Neural cell (in vitro differentiated cells): ENCODE measurements around the gene CRLF2. TPM values are rescaled to one million over a fixed set of nuclear protein-coding genes. Genes with fewer than 3 reads are reported as not detected.
"Not testable (repeated sequence)": the region's sequence is repeated elsewhere in the genome, so short reads cannot be mapped to it uniquely, and the experiment has no call there.

ENCODE experiments used
- H2AFZ ChIP-seq: fragments of 200-600, 300-800 bp; sonication (generic), shearing (Covaris generic); 2 replicates; pipeline ENCODE4 v1.6.0; 2014; ENCODE audit warnings: low read depth, mild to moderate bottlenecking, antibody characterized with exemption, low read length, moderate library complexity
- H3F3A ChIP-seq: fragments of 200-600 bp; shearing (Covaris generic); 2 replicates; pipeline ENCODE4 v1.6.1; 2016; ENCODE audit warnings: mild to moderate bottlenecking, moderate library complexity, mixed read lengths, antibody characterized with exemption, low read length; ENCODE audit not compliant: insufficient read depth, poor library complexity, severe bottlenecking
- H3K27ac ChIP-seq: fragments of 200-600, 300-800 bp; sonication (generic), shearing (Covaris generic); 2 replicates; pipeline ENCODE4 v1.5.1; 2014; ENCODE audit warnings: mild to moderate bottlenecking, low read length, moderate library complexity
- H3K27me3 ChIP-seq: fragments of 300-800, 200-600 bp; sonication (generic), shearing (Covaris generic); 2 replicates; pipeline ENCODE4 v1.6.0; 2014; ENCODE audit warnings: mild to moderate bottlenecking, low read depth, low read length, moderate library complexity; ENCODE audit not compliant: insufficient read depth
- H3K36me3 ChIP-seq: fragments of 300-800, 200-600 bp; sonication (generic), shearing (Covaris generic); 2 replicates; pipeline ENCODE4 v1.5.1; 2014; ENCODE audit warnings: mild to moderate bottlenecking, antibody characterized with exemption, low read length, moderate library complexity; ENCODE audit not compliant: insufficient read depth
- H3K4me2 ChIP-seq: fragments of 300-800, 200-600 bp; sonication (generic), shearing (Covaris generic); 2 replicates; pipeline ENCODE4 v1.6.0; 2014; ENCODE audit warnings: mild to moderate bottlenecking, low read length
- H3K4me3 ChIP-seq: fragments of 300-800, 200-600 bp; sonication (generic), shearing (Covaris generic); 2 replicates; pipeline ENCODE4 v1.5.1; 2014; ENCODE audit warnings: mild to moderate bottlenecking, low read length, moderate library complexity
- H3K79me2 ChIP-seq: fragments of 200-600 bp; shearing (Covaris generic); replicated peaks from 2 replicates; pipeline ENCODE4 v1.6.0; 2014; ENCODE audit warnings: mild to moderate bottlenecking, low read length, moderate library complexity; ENCODE audit not compliant: insufficient read depth
- H3K9ac ChIP-seq: fragments of 300-800, 200-600 bp; sonication (generic), shearing (Covaris generic); 2 replicates; pipeline ENCODE4 v1.6.1; 2016; ENCODE audit warnings: mild to moderate bottlenecking, low read length, mixed read lengths
- H3K9me2 ChIP-seq: fragments of 200-600 bp; shearing (Covaris generic); 2 replicates; pipeline ENCODE4 v1.6.1; 2016; ENCODE audit warnings: mild to moderate bottlenecking, low read length, mixed read lengths; ENCODE audit not compliant: insufficient read depth
- H3K9me3 ChIP-seq: fragments of 200-600, 300-800 bp; sonication (generic), shearing (Covaris generic); 2 replicates; pipeline ENCODE4 v1.6.1; 2016; ENCODE audit warnings: mild to moderate bottlenecking, mixed run types, low read length, moderate library complexity, mixed read lengths
- H4K20me1 ChIP-seq: fragments of 200-600 bp; shearing (Covaris generic); 2 replicates; pipeline ENCODE4 v1.6.1; 2016; ENCODE audit warnings: mild to moderate bottlenecking, mixed run types; ENCODE audit not compliant: insufficient read depth
- EP300 ChIP-seq: fragments of 450-650 bp; conservative IDR thresholded peaks from 2 replicates; pipeline ENCODE4 v1.6.1; 2014; ENCODE audit warnings: antibody characterized with exemption, mild to moderate bottlenecking, moderate library complexity; ENCODE audit not compliant: poor library complexity, severe bottlenecking
- EZH2 ChIP-seq: fragments of 200-600, 300-800 bp; shearing (Covaris generic), sonication (generic); IDR thresholded peaks from 2 replicates; pipeline ENCODE4 v1.6.1; 2014; ENCODE audit warnings: antibody characterized with exemption, low read length, borderline replicate concordance, mild to moderate bottlenecking; ENCODE audit not compliant: insufficient read depth, poor library complexity, severe bottlenecking
- MXI1 ChIP-seq: fragments of 450-650 bp; conservative IDR thresholded peaks from 2 replicates; pipeline ENCODE4 v1.6.1; 2014; ENCODE audit warnings: antibody characterized with exemption, mild to moderate bottlenecking; ENCODE audit not compliant: poor library complexity, severe bottlenecking
- POLR2AphosphoS5 ChIP-seq: IDR thresholded peaks from 2 replicates; pipeline ENCODE4 v1.6.1; 2012
- RAD21 ChIP-seq: fragments of 450-650 bp; conservative IDR thresholded peaks from 2 replicates; pipeline ENCODE4 v1.6.1; 2014; ENCODE audit warnings: antibody characterized with exemption, mild to moderate bottlenecking, moderate library complexity
- SMC3 ChIP-seq: fragments of 450-650 bp; conservative IDR thresholded peaks from 2 replicates; pipeline ENCODE4 v1.6.1; 2014; ENCODE audit warnings: antibody characterized with exemption, mild to moderate bottlenecking, moderate library complexity; ENCODE audit not compliant: poor library complexity
- TAF1 ChIP-seq: IDR thresholded peaks from 2 replicates; pipeline ENCODE4 v1.6.1; 2012; ENCODE audit warnings: low read depth
- polyA plus RNA-seq: library from polyadenylated mRNA; depleted of rRNA; stranded (reverse); fragments of >200 nt; gene quantifications from 2 replicates; pipeline ENCODE4 v1.2.3, GENCODE V29; 2014
- TF ChIP-seq, protein P1 (sequence below): fragments of 450-650 bp; IDR thresholded peaks from 2 replicates; pipeline ENCODE4 v1.5.1; 2014; ENCODE audit warnings: antibody characterized with exemption, mild to moderate bottlenecking, moderate library complexity; ENCODE audit not compliant: poor library complexity, severe bottlenecking
- TF ChIP-seq, protein P2 (sequence below): IDR thresholded peaks from 2 replicates; pipeline ENCODE4 v1.6.1; 2012; ENCODE audit warnings: borderline replicate concordance

Gene CRLF2
- polyA plus RNA-seq, 1 donor from 2014 or later = not detected

DNA sequence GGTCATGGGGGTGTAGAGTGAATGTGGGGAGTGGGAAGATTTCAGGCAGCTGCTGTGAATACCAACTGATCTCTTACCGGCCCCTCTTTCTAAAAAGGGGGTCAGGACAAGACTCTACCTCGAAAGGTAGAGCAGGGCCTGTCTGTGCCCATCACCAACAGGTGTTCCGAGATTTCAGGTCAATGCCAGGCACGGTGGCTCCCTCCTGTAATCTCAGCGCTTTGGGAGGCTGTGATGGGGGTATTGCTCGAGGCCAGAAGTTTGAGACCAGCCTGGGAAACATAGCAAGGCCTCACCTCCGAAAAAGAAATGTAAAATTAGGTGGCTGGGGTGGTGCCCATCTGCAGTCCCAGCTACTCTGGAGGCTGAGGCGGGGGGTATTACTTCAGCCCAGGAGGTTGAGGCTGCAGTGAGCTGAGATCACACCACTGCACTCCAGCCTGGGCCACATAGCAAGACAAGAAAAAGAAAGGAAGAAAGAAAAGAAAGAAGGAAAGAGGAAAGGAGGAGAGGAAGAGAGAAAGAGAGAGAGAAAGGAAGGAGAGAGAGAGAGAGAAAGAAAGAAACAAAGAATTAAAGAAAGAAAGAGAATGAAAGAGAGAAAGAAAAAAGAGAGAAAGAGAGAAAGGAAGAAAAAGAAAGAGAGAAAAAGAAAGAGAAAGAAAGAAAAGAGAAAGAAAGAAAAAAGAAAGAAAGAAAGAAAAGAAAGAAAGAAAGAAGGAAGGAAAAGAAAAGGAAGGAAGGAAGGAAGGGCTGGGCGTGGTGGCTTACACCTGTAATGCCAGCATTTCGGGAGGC, 50.1 kb downstream of the CRLF2 start:
- Histone ChIP-seq H3K9ac (no peak overlapping the region), H3K4me3 (no peak overlapping the region), H3K9me3 (no peaks in the 10 kb centered on the region), H3K36me3 (no peaks in the 10 kb centered on the region), H3F3A (no peaks in the 10 kb centered on the region), H3K27ac (no peak overlapping the region), H3K79me2 (no peaks in the 10 kb centered on the region), H2AFZ (no peak overlapping the region), H4K20me1 (no peaks in the 10 kb centered on the region), H3K27me3 (no peaks in the 10 kb centered on the region), H3K4me2 (no peak overlapping the region), H3K9me2 (no peaks in the 10 kb centered on the region)
- no peak for TF ChIP-seq MXI1
- TF ChIP-seq, protein P1, sequence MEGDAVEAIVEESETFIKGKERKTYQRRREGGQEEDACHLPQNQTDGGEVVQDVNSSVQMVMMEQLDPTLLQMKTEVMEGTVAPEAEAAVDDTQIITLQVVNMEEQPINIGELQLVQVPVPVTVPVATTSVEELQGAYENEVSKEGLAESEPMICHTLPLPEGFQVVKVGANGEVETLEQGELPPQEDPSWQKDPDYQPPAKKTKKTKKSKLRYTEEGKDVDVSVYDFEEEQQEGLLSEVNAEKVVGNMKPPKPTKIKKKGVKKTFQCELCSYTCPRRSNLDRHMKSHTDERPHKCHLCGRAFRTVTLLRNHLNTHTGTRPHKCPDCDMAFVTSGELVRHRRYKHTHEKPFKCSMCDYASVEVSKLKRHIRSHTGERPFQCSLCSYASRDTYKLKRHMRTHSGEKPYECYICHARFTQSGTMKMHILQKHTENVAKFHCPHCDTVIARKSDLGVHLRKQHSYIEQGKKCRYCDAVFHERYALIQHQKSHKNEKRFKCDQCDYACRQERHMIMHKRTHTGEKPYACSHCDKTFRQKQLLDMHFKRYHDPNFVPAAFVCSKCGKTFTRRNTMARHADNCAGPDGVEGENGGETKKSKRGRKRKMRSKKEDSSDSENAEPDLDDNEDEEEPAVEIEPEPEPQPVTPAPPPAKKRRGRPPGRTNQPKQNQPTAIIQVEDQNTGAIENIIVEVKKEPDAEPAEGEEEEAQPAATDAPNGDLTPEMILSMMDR = no peak
- no peak for TF ChIP-seq TAF1
- no peak for TF ChIP-seq EZH2
- TF ChIP-seq, protein P2, sequence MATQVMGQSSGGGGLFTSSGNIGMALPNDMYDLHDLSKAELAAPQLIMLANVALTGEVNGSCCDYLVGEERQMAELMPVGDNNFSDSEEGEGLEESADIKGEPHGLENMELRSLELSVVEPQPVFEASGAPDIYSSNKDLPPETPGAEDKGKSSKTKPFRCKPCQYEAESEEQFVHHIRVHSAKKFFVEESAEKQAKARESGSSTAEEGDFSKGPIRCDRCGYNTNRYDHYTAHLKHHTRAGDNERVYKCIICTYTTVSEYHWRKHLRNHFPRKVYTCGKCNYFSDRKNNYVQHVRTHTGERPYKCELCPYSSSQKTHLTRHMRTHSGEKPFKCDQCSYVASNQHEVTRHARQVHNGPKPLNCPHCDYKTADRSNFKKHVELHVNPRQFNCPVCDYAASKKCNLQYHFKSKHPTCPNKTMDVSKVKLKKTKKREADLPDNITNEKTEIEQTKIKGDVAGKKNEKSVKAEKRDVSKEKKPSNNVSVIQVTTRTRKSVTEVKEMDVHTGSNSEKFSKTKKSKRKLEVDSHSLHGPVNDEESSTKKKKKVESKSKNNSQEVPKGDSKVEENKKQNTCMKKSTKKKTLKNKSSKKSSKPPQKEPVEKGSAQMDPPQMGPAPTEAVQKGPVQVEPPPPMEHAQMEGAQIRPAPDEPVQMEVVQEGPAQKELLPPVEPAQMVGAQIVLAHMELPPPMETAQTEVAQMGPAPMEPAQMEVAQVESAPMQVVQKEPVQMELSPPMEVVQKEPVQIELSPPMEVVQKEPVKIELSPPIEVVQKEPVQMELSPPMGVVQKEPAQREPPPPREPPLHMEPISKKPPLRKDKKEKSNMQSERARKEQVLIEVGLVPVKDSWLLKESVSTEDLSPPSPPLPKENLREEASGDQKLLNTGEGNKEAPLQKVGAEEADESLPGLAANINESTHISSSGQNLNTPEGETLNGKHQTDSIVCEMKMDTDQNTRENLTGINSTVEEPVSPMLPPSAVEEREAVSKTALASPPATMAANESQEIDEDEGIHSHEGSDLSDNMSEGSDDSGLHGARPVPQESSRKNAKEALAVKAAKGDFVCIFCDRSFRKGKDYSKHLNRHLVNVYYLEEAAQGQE = no peak
- no peak for TF ChIP-seq POLR2AphosphoS5
- TF ChIP-seq SMC3 = no peak
- no peak for TF ChIP-seq EP300
- TF ChIP-seq RAD21 = no peak

DNA sequence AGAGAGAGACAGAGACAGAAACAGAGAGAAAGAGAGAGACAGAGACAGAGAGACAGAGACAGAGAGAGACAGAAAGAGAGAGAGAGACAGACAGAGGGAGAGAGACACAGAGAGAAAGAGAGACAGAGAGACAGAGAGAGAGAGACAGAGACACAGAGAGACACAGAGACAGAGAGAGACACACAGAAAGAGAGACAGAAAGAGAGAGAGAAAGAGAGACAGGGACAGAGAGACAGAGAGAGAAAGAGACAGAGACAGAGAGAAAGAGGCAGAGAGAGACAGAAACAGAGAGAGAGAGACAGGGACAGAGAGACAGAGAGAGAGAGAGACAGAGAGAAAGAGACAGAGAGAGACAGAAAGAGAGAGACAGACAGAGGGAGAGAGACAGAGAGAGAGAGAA, 52.9 kb downstream of the CRLF2 start:
- no peak overlapping the region for H3K4me2 ChIP-seq
- TF ChIP-seq EZH2 = no peak
- TF ChIP-seq, protein P1 = no peak
- TF ChIP-seq MXI1 = no peak
- no peak for TF ChIP-seq RAD21
- TF ChIP-seq TAF1 = no peak
- TF ChIP-seq, protein P2 = no peak
- no peaks in the 10 kb centered on the region for H3K9me3 ChIP-seq
- no peaks in the 10 kb centered on the region for H3K79me2 ChIP-seq
- no peak overlapping the region for H2AFZ ChIP-seq
- H3K4me3 ChIP-seq = no peak overlapping the region
- H3K9me2 ChIP-seq = no peaks in the 10 kb centered on the region
- no peak overlapping the region for H3K9ac ChIP-seq
- H3K27me3 ChIP-seq = no peaks in the 10 kb centered on the region
- H3K36me3 ChIP-seq = no peaks in the 10 kb centered on the region
- no peaks in the 10 kb centered on the region for H3F3A ChIP-seq
- no peaks in the 10 kb centered on the region for H4K20me1 ChIP-seq
- H3K27ac ChIP-seq = no peak overlapping the region

DNA sequence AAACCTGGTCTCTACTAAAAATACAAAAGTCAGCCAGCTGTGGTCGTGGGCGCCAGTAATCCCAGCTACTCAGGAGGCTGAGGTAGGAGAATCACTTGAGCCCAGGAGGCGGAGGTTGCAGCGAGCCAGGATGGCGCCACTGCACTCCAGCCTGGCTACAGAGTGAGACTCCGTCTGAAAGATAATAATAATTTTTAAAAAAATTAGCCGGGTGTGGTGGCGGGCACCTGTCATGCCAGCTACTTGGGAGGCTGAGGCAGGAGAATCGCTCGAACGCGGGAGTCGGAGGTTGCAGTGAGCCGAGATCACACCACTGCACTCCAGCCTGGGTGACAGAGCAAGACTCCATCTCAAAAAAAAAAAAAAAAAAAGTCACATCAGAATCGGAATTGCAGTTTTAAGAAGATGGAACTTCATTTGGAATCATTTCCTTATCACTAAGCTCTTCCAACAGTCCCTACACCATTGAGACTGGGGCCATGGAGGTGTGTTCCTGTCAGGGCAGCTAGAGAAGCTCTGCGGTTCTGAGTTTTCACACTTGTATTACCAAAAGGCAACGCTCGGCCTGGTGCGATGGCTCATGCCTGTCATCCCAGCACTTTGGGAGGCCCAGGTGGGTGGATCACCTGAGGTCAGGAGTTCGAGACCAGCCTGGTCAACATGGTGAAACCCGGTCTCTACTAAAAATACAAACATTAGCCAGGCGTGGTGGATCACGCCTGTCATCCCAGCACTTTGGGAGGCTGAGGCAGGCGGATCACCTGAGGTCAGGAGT, 55.6 kb downstream of the CRLF2 start:
- H3K27me3 ChIP-seq, H4K20me1 ChIP-seq, H3K9me2 ChIP-seq, H3K9me3 ChIP-seq, H3F3A ChIP-seq, H2AFZ ChIP-seq, H3K36me3 ChIP-seq, H3K9ac ChIP-seq, H3K79me2 ChIP-seq, H3K27ac ChIP-seq, H3K4me3 ChIP-seq, H3K4me2 ChIP-seq: not testable (repeated sequence)
